GM12891 (cell line): ENCODE measurements around the gene NHSL2.
A peak's percentile ranks its signal among the peaks of the same experiment; 100 is the strongest.

Source experiments
- DNase-seq: peaks from one replicate; pipeline ENCODE4 v3.0.0; 2011; ENCODE audit warnings: low spot score; ENCODE audit not compliant: insufficient read length
- FAIRE-seq: peaks from 2 replicates; lab custom pipeline; 2011; peaks lifted over from hg19 to GRCh38; lab: Jason Lieb, UNC
- PAX5 ChIP-seq: IDR thresholded peaks from 2 replicates; pipeline ENCODE4 v1.6.1; 2011; ENCODE audit warnings: low read length, moderate library complexity, mild to moderate bottlenecking; ENCODE audit not compliant: insufficient read depth, severe bottlenecking
- POLR2A ChIP-seq: IDR thresholded peaks from 2 replicates; pipeline ENCODE4 v1.6.1; 2011; ENCODE audit warnings: low read depth, low read length, control low read depth
- POLR2AphosphoS5 ChIP-seq: IDR thresholded peaks from 2 replicates; pipeline ENCODE4 v1.6.1; 2011; ENCODE audit warnings: low read depth, low read length, control low read depth
- POU2F2 ChIP-seq: IDR thresholded peaks from 2 replicates; pipeline ENCODE4 v1.6.1; 2011; ENCODE audit warnings: low read depth, mild to moderate bottlenecking, control low read depth, low read length, moderate library complexity
- SPI1 ChIP-seq: IDR thresholded peaks from 2 replicates; pipeline ENCODE4 v1.6.1; 2011; ENCODE audit warnings: low read depth, low read length, control low read depth
- TAF1 ChIP-seq: IDR thresholded peaks from 2 replicates; pipeline ENCODE4 v1.6.1; 2011; ENCODE audit warnings: low read depth, low read length, control low read depth

The NHSL2 gene

DNA sequence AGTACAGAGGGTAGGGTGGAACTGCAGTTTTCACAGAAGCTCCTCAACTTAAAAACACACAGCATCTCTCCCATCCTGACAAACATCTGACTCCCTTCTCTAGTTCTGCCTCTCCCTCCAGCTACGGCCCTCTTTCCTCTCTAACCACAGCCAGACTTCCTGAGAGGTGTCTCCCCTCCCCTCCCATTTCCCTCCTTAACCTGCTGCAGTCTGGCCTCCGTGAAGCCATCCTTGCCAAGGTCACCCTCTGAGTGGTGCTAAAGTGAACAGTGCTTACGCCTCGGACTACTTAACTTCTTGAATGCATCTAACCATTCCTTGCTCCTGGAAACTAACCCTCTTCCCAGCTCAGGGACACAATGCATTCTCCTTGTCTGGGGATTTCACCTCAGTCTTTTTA, 167.8 kb downstream of the NHSL2 start:
- DNase-seq (no peak), FAIRE-seq (no peak)
- TF ChIP-seq TAF1 (no peak), POLR2A (no peak), SPI1 (no peak), POU2F2 (no peak), PAX5 (no peak), POLR2AphosphoS5 (no peak)

DNA sequence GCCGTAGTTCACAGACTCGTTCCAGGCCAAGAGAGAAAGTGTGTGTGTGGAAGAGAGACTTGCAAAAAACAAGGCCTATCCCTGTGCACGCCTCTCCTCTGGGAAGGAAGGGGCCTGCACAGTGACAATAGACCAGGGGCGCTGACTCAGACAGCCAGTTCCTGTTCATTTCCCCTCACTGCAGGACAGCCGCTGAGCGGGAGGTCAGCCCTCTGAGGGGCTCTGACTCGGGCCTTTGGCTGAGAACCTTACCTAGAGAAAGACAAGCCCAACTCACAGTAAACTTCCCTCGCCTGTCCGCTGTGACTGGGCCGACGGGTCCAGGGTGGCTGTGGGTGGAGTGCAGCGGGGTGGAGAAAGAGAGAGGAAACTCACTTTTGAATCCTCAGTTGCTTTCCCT, 169.0 kb downstream of the NHSL2 start:
- FAIRE-seq (no peak), DNase-seq (no peak)
- no peak for TF ChIP-seq SPI1

DNA sequence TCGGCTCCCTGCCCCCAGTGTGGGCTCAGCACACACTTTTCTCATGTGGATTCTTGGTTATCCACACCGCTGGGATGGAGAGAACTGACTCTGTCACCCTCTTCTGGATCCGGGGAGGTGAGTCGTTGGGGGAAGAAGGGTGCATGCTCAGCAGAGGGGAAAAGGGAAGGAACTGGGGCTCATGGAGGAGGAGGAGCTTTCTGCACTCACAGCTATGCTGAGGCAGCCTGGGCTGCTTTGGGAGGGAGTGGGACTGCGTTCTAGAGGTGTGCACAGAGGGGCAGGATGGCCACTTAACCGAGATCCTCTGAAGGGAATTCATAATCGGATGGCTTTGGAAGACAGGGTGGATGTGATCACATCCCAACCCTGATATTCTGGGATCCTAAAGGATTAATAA, 169.5 kb downstream of the NHSL2 start:
- no peak for FAIRE-seq
- DNase-seq, result no peak
- TF ChIP-seq POU2F2, result no peak
- TF ChIP-seq PAX5, result no peak
- TF ChIP-seq TAF1, result no peak
- no peak for TF ChIP-seq POLR2AphosphoS5
- TF ChIP-seq SPI1, result no peak
- no peak for TF ChIP-seq POLR2A

DNA sequence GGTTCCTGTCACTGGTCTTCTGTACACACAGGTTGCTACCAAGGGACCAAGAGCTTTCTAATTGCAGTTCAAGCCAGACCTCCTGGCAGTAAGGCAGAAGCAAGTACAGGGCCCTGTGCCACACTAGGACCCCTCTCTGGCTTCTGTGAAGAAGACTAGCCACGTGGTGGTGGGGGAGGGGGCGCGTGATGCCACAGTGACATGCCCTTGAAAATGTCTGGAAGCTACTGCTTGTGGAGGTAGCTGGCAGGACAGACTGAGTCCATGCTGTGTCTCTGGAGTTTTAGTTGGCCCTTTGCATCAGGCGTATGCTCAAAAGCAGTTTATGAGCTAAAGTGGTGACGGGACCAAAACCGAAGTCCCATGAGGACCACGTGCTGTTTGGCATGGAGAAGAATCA, 170.2 kb downstream of the NHSL2 start:
- FAIRE-seq, result no peak
- DNase-seq, result no peak
- TF ChIP-seq POLR2AphosphoS5 (no peak), SPI1 (no peak), POU2F2 (no peak), PAX5 (no peak), POLR2A (no peak), TAF1 (no peak)

DNA sequence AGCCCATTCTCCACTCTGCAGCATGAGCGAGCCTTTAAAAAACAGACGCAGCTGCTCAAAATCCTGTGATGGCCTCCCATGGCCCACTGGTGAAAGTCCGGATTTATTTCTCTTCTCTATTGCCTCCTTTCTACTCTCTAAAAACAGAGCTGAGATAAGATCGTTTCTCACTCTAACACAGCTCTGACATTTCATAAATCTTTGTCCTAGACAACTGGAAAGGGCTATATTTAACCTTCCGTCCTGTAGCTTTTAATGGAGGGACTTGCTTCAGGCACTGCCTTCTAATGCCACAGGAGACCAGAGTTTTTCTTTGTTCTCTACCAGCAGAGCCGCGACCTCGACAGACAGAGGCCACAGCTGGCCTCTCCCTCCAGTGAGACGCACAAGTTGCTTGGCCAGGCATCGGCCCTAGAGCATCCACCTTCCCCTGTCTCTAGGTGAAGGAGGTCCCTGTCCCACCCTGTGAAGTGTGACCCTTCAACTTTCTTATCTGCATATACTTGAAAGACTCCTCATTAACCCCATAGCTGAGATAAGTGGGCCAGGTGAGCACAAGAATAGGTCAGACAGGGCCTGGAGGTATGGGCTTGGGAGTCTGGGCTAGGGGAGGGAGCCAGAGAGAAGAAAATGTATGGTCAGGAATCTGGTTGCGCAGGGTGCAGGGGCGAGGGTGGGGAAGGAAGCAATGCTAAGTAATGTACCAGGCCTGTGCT, 171.1 kb downstream of the NHSL2 start:
- no peak for TF ChIP-seq POU2F2
- TF ChIP-seq TAF1, result no peak
- no peak for TF ChIP-seq POLR2AphosphoS5
- TF ChIP-seq SPI1, result no peak
- no peak for TF ChIP-seq PAX5
- TF ChIP-seq POLR2A, result no peak
- FAIRE-seq (no peak), DNase-seq (no peak)

DNA sequence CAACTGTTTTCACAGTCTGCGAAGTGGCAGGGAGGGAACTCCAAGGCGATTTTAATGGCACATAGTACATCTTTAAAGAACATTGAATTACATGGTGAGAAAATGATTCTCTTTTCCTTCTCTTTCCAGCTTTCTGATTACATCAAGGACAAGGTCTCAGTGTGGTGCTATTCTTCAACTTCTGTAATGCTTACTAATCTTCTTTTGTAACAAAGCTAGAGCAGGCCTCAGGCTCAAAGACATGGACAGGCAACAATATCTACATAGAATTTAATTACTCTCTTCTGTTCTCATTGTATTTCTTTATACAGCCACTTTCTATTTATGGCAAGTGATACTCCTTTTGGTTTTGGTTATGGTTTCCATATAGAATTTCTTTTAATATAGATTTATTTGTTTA, 172.6 kb downstream of the NHSL2 start:
- DNase-seq, result no peak
- no peak for TF ChIP-seq TAF1
- no peak for FAIRE-seq

DNA sequence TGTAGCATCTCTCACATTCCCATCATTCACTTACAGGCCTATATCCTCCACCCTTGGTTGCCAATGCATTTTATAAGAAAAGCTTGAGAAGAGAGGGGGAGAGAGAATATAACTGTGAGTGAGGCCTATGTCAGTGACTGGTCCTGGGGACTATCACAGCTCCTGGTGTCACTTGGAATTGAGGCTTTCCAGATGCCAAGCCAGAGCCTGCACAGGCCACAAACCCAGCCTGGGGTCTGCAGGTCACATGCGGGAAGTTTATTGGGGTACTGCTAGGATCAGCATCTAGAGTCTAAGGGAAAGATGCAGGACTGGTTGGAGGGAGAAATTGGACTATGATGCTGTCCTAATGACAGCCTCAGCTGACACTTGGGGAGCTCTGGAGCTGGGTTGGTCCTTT, 173.5 kb downstream of the NHSL2 start:
- no peak for DNase-seq
- FAIRE-seq, result no peak
- TF ChIP-seq PAX5, result no peak
- no peak for TF ChIP-seq POU2F2
- TF ChIP-seq SPI1, result no peak
- TF ChIP-seq POLR2A, result no peak
- no peak for TF ChIP-seq POLR2AphosphoS5
- no peak for TF ChIP-seq TAF1

DNA sequence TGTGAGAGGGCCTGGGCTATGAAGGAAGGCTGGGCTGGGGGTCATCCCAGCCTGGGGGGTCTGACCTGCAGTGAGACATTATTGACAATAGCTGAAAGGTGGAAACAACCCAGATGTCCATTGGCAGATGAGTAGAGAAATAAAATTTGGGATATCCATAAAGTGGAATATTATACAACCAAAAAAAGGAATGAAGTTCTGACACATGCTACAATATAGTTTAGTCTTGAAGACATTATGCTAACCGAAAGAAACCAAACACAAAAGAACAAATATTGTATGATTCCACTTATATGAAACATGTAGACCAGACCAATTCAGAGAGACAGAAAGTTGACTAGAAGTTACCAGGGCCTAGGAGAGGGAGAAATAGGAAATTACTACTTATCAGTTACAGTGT, 176.3 kb downstream of the NHSL2 start:
- no peak for FAIRE-seq
- no peak for DNase-seq

DNA sequence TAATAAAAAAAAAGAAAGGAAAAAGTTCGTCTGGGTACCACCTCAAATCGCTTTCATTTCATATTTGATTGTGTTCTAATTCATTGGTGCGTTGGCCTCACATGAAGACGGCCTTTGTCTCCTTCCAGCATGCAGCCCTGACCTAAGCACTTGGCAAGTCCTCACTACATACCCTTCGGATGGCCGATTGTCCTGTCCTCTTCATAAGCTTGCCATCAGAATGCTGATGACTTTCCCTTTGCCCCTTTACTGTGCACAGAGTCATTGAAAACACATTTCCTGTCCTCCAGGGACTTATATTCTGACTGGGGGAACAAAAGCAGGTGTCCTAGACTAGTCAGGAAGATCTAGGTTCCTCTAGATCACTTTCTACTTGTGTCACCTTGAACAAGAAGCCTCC, 178.1 kb downstream of the NHSL2 start:
- no peak for TF ChIP-seq PAX5
- FAIRE-seq (no peak), DNase-seq (no peak)

More for the DNA sequence above, 176.3 kb downstream of the NHSL2 start:
- TF ChIP-seq TAF1 (no peak), POLR2AphosphoS5 (no peak), SPI1 (no peak), POLR2A (no peak), POU2F2 (no peak), PAX5 (no peak)

DNA sequence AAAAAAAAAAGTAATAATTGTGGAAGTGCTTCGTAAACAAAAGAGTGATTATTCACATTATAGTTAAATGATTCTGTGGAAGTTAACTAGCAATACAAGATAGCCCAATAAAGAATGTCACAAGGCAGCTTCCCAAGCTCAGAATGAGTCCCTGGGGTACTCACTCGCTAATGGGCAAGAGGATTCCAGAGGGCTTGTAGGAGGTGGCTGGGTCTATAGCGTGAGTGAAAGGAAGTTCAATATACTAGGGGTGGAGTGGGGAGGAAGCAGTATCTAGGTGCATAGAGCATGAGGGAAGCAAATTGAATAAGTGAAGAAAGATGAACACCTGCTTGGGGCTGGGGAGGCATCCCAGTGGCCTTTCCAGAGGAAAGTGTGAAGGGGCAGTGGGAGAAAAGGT, 178.6 kb downstream of the NHSL2 start:
- FAIRE-seq (no peak), DNase-seq (no peak)
- TF ChIP-seq PAX5 (no peak), SPI1 (no peak), POU2F2 (no peak), TAF1 (no peak), POLR2A (no peak), POLR2AphosphoS5 (no peak)

DNA sequence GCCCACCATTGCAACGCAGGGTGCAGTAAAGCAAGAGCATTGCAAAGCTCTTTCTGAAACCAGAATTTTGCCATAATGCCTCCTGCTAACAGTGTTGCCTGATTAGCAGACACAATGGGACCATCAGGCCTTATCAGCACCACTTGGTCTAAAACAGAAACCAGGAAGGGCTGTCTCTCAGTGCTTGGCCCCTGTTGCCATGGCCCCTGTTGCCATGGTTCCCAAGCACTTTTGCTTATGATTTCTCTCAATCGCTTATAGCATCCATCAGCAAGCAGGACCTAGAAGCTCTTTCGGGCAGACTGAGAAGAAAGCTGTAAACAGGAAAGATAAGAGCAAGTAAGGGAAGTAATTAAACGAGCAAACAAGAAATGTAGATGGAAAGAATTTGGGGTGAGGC, 184.2 kb downstream of the NHSL2 start:
- peak; percentile 54 for FAIRE-seq
- TF ChIP-seq POU2F2, result no peak
- no peak for TF ChIP-seq SPI1
- TF ChIP-seq PAX5, result no peak
- peak; percentile 39 for DNase-seq
